GM10266 (cell line): ENCODE results near the gene SMIM36.

Source experiments
- DNase-seq: peaks from one replicate; pipeline ENCODE4 v3.0.0; 2012; ENCODE audit errors: extremely low spot score
- CTCF ChIP-seq: IDR thresholded peaks from 2 replicates; pipeline ENCODE4 v1.5.1; 2012; ENCODE audit warnings: mild to moderate bottlenecking, low read depth; ENCODE audit not compliant: control insufficient read depth, insufficient read depth; ENCODE audit errors: missing control alignments

The SMIM36 gene

GRCh38 chr17:55510986-55511721 lies at the start of gene SMIM36:
TSS of gene SMIM36 (minus strand) at chr17:55511452.
- TF ChIP-seq CTCF: no peak
- no peak for DNase-seq

- no peak for TF ChIP-seq CTCF
- no peak for DNase-seq
Measured at GRCh38 chr17:55555772-55556171, 44.5 kb upstream of the SMIM36 start.

GRCh38 chr17:55549140-55549539 lies 37.9 kb upstream of the SMIM36 start:
- DNase-seq: peak; percentile 35
- TF ChIP-seq CTCF: peak; percentile 45

- DNase-seq: no peak
- no peak for TF ChIP-seq CTCF
Measured at GRCh38 chr17:55546991-55547664, 35.9 kb upstream of the SMIM36 start.

GRCh38 chr17:55546481-55546880 lies 35.2 kb upstream of the SMIM36 start:
- no peak for DNase-seq
- no peak for TF ChIP-seq CTCF

GRCh38 chr17:55545806-55546205 lies 34.6 kb upstream of the SMIM36 start:
- no peak for TF ChIP-seq CTCF
- no peak for DNase-seq

GRCh38 chr17:55543709-55544108 lies 32.5 kb upstream of the SMIM36 start:
- TF ChIP-seq CTCF: no peak
- no peak for DNase-seq
